Ecto neural progenitor cell (in vitro differentiated cells): ENCODE measurements around the gene PAFAH1B2.
"Not testable (repeated sequence)": the region's sequence is repeated elsewhere in the genome, so short reads cannot be mapped to it uniquely, and the experiment has no call there.

Source experiments
- DNase-seq: peaks from one replicate; pipeline ENCODE4 v3.0.0-alpha.2; 2018; ENCODE audit warnings: low spot score

The PAFAH1B2 gene

DNA sequence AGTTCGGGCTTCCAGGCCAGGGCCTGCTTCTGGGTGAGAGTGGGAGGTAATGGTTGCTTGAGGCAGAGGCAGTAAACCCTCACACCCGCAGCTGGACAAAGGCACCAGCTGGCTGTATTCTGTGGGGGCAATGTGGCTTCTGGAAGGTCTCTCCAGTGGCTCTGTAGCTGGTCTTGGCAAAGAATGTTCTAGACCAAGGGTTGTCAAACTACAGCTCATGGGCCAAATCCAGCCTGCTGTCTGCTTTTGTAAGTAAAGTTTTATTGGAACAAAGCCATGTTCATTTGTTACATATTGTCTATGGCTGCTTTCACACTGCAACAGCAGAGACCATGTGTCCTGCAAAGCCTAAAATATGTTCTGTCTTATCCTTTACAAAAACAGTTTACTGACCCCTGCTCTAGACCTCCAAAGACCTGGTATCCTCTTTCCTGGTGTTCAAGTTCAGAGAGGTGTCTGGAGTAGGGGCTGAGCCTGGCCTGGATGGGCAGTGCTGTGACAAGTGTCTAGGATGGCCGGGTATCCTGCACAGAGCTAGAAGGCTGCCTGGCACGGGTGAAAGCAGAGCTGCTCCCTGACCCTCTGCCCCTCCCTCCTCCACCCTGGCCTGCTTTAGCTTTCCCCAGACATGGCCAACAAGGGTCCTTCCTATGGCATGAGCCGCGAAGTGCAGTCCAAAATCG lies 58.4 kb downstream of the PAFAH1B2 start:
- no peak for DNase-seq

DNA sequence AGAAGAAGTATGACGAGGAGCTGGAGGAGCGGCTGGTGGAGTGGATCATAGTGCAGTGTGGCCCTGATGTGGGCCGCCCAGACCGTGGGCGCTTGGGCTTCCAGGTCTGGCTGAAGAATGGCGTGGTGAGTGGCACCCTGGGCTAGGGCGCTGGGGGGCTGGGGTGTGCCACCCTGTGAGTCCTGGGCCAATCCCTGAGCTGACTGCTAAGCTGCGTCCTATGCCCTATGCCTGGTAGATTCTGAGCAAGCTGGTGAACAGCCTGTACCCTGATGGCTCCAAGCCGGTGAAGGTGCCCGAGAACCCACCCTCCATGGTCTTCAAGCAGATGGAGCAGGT lies 59.0 kb downstream of the PAFAH1B2 start:
- no peak for DNase-seq

DNA sequence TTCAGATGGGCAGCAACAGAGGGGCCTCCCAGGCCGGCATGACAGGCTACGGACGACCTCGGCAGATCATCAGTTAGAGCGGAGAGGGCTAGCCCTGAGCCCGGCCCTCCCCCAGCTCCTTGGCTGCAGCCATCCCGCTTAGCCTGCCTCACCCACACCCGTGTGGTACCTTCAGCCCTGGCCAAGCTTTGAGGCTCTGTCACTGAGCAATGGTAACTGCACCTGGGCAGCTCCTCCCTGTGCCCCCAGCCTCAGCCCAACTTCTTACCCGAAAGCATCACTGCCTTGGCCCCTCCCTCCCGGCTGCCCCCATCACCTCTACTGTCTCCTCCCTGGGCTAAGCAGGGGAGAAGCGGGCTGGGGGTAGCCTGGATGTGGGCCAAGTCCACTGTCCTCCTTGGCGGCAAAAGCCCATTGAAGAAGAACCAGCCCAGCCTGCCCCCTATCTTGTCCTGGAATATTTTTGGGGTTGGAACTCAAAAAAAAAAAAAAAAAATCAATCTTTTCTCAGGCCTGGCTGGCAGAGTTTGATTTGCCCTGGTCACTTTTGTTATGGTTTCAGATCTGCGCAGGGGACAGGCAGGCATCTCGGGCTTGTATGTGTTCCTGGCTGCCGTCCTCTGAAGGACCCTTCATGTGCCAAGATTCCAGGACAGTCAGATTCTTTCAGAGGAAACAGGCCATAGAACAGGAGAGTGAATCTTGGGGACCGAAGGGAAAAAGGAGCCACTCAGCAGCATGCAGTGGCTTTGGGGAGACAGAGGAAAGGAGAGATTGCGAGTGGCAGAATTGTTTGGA lies 60.4 kb downstream of the PAFAH1B2 start:
- DNase-seq, result no peak

DNA sequence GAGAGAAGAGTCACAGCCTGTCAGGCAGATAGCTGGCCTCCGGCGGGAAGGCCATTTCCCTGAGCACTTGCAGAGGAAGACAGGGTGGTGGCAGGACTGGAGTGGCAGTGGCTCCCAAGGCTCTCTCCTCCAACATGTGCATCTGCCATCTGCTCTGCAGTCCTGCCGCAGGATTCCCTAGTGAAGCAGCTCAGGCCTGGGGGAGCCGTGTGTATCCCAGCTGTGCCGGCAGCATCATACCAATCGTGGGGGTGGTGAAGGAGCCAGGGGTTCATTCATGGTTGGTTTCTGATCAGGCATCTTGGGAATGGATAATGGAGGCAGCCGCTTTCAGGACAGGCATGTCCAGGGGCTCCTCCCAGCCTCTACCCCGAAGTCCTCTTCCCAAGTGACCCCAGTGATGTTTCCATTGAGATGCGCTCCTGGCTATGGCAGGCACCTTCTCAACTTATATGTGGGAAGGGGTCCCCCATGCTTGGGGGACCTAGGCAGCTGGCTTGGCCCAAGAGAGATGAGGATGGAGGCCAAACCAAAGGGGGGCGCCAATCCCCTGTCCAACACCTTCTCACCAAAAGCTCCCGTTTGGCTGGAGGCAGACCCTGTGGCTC lies 61.2 kb downstream of the PAFAH1B2 start:
- no peak for DNase-seq

DNA sequence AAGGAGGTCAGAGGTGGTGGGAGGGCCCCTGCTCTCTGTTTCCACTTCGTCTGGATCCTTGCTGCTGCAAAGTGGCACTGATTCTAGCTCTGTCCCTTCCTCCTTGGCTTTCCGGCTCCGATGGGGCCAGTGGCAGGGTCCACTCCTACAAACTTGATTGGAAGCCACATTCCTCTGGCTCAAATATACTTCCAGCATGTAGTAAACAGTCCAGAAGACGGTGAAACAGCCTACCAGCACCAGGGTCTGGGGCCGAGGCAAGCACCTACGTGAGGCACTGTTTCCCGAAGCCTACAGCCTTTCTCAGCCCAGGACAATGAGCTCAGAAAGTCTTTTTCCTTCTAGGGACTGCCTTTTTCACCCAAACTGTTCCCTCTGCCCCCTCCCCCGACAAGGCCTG lies 62.0 kb downstream of the PAFAH1B2 start:
- not testable (repeated sequence) for DNase-seq

DNA sequence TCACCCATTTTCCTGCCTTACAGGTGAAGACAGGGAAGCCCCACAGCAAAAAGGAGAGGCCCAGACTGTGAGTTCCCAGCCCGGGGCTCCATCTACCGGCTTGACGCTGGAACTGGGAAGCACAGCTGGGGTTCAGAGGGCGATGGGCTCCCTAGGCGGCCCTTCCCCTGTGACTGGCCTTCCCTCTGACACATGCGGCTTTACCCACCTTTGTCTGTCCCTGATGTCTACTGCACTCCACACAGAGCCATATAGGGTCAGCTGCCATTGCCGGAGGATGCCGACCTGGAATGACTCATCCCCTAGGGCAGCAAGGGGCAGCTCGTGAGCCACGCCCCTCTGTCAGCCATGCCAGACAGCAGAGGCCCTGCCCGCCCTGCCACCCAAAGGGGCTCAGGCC lies 62.8 kb downstream of the PAFAH1B2 start:
- DNase-seq, result not testable (repeated sequence)

DNA sequence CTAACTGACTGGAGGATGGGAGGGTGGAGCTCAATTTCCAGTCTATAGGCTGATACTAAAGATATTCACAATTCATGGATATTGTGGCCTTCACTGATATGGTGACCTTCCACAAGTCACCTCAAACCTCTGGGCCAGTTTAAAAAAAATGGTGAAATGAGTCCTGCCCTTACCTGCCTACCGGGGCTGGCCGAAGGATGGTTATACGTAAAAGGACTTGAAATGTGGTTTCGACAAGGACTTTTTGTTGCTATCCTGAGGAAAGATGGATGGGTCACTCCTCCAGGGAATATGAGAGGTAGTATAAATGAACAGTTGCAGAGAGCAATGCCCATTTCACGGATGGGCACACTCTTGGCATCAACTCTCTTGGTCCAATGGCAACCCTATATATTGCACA lies 63.4 kb downstream of the PAFAH1B2 start:
- not testable (repeated sequence) for DNase-seq

DNA sequence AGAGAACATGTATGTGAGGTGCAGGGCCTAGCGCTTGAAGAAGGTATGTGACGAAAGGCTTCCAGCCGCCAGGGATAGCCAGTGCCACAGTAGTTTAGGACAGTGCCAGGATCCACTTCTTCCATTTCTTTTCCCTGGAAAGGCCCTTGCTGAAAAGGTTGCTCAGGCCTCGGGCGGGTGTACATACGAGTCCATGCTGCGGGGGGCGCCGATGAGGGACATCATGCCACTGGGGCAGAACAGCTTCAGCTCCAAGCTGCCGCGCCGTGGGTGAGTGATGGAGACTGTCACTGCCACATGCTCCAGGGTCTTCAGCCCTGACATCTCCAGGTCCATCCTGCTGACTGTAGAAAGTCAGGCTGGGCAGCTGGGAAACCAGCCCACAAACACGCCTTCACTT lies 64.6 kb downstream of the PAFAH1B2 start:
- not testable (repeated sequence) for DNase-seq

DNA sequence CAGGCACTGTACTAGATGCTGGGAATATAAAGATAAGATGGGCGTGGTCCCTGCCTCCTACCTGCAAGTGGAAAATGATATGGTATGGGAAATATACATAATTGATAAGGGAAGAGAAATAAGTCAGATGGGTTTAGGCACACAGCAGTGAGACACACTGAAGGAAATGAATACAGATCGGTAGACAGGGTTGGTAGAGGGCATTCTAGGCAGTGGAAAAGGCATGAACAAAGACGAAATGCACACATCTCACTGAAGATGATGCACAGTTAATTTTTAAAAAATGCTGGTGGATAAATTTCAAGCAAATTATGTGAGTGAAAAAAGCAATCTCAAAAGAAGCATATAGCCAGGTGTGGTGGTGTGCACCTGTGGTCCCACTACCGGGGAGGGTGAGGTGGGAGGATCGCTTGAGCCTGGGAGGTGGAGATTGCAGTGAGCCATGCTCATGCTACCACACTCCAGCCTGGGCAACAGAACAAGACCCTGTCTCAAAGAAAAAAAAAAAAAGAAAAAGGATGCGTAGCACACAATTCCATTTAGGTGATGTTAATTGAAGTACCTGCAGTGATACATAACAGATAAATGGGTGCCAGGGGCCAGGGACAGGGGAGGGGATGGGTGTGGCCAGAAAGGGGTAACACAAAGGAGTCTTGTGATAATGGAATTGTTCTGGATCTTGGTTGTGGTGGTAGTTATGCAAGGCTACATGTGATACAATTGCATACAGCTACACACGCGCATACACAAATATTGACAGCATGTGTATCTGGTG lies 65.5 kb downstream of the PAFAH1B2 start:
- DNase-seq, result not testable (repeated sequence)

DNA sequence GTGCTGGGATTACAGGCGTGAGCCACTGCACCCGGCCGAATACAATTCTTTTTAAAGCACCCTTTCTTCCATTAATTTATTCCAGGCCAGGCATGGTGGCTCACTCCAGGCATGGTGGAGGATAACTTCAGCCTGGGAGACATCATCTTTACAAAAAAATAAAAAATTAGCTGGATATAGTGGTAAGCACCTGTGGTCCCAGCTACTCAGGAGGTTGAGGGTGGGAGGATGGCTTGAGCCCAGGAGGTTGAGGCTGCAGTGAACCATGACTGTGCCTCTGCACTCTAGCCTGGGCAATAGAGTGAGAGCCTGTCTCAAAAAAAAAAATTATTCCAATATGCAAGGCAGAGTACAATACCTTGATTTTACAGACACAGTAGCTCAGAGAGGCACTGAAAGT lies 66.5 kb downstream of the PAFAH1B2 start:
- no peak for DNase-seq

DNA sequence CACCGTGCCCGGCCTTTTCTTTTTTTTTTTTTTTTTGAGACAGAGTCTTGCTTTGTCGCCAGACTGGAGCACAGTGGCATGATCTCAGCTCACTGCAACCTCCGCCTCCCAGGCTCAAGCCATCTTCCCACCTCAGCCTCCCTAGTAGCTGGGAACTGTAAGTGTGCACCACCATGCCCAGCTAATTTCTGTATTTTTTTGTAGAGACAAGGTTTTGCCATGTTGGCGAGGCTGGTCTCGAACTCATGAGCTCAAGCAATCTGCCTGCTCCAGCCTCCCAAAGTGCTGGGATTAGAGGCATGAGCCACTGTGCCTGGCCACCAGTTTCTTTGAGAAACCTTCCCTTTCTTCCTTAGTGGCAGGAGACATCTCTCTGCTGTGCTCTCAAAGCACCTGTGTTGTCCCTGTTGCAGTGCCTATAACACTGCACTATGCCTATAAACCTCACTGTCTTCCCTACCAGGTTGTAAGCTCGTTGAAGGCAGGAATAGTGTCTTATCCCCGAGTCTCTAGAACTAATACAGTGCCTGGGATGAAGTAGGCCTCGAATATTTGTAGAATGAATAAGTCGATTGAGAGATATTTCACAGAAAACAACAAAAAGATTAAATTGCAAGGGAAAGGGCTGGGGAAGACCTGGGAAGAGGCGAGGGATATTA lies 68.7 kb downstream of the PAFAH1B2 start:
- no peak for DNase-seq

DNA sequence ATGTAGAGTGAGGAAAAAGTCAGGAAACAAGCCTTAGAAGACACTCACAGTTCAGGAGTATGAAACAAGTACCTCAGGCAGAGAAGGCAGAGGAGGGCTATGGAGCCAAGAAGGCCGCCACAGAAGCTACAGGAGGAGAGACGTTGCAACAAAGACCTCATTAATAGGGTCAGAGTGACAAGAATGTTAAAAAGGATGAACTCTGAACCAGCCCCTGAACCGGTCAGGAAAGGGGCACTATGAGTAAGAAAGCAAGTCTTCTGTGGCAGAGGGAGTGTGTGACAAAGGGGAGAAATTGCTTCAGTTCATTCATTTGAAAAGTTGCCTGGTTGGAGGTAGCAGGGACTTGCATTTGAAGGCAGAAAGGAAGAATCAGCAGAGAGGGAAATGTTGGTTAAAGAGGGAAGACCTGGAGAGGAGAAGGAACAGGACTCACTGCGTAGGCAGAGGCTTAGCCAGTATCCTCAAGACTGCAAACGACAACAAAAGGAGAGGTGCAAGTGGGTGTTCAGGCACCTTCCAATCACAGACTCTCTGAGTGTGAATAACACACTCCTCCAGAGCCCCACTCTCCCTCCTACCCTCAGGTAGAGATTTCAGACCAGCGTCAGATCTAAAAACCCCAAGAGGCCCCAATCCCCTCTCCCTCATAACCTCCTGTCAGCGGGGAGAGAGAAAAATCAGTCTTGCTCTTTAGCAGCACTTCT lies 70.5 kb downstream of the PAFAH1B2 start:
- DNase-seq, result no peak

DNA sequence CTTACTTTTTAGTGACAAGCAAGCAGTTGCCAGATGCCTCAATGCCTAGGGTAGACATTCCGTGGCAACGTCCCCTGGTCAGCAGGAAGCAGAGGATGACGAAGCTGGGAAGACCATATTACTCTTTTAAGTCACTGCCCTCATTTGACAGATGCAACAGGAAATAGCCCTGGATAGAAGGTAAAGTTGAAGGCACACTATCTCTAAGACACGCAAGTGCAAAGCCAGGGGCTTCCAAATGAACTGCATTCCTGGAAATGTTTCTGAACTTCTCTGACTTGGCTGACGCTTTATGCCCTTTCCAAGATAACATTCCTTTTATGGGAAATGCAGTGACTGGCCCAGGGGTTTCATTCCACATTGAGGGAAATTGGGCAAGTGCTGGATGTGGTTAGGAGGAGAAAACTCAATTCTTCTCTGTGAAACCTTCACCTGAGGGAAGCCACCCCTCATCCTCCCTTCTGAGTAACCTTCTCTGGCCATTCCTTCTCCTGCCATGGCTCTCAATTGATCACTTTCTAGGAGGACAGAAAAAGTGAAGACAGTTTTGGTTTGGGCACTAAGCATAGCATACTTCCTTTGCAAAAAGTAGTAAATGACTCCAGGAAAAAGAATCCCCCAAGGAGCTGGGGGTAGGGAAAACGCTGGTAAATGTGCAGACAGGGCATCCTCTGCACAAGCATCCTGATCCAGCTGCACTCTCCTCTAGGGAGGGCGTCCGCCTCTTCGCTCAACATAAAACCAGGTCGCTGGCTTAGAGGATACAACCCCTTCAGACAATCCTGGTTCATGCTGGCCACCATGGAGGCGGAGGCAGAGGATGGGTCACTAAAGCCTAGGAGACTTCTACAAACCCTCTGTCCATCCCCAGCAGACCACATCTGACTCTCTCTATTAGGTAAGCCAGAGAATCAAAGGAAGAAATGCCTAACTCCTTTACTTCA lies 73.3 kb downstream of the PAFAH1B2 start:
- DNase-seq, result no peak

DNA sequence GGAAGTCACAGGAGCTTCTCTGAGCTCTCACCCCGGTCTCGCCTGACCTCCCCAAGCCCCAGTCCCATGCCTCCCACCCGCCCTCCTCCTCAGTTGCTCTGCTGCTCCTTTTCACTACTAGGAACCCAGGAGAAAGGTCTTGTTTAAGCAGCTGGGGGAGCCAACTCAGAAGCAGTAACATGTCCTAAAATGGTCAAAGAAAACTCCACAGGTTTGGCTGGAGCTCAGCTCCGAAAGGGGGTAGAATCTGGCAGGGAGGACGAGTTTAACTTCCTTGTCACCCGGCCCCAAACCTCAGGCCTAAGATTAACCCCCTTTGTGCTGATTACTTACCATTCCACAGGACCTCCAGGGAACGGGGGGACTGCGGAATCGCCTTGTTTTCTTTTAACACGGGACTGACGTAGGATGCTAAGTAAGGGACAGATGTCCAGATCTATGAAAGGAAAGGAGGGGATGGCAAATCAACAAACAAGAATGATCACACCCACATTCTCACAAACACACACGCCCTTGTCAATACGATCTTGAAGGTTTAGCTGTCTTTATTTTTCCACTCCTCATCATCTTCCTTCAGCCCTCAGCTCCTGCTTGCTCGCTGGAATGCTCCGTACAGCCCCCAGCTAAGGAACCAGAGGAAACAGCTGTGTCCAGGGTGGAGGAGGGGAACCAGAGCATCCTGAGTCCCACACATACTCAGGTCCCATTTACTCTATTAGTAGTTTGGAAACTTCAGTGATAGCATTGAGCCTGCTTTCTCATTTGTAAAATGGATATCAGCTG lies 74.2 kb downstream of the PAFAH1B2 start:
- DNase-seq, result no peak

DNA sequence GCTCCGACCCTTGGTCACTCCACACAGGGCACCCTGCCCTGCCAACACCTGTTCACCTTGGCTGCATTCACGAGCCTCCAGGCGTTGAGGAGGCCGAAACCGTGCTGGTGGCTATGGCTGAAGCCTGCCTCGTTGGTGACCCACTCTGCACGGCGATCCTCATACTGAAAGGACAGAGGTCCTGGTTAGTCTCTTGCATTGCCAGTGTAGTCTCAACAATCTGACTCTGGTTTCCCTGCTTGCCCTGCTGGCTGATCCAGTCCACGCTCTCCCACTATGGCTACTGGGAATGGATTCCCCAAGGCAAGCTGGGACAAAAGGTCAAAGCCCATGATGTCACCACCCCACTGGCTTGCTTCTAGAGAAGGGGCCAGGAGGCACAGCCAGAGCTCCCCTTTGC lies 74.9 kb downstream of the PAFAH1B2 start:
- no peak for DNase-seq

DNA sequence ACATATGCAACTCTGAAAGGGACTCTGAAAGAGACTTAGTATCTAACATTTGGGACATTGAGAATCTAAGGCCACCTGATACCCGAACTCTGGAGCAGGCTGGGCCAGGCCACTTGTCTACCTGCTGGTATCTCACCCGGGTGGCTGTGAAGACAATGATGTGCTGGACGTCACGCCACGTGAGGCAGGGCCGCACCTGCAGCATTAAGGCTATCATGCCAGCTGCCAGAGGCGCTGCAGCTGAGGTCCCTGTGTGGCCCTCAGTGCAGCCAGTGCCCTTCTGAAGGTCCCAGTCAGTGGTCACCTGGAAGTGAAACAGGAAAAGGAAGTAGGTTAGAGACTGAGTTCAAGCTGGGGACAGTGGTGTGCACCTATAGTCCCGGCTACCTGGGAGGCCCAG lies 75.4 kb downstream of the PAFAH1B2 start:
- no peak for DNase-seq

DNA sequence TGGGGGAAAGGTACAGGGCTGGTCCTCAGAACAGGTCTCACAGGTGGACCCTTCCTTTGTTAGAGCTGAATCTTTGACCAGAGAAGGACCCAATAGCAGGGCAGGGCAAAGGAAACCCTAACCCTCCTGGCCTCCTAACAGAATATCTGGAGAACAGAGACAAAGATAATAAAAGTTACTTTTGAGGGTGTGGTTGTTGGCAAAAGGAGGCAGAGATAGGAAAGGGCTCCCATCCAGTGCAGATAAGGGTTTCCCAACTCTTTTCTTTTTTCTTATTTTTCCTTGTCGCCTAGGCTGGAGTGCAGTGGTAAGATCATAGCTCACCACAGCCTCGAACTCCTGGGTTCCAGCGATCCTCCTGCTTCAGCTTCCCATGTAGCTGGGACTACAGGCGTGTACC lies 75.9 kb downstream of the PAFAH1B2 start:
- DNase-seq, result no peak

DNA sequence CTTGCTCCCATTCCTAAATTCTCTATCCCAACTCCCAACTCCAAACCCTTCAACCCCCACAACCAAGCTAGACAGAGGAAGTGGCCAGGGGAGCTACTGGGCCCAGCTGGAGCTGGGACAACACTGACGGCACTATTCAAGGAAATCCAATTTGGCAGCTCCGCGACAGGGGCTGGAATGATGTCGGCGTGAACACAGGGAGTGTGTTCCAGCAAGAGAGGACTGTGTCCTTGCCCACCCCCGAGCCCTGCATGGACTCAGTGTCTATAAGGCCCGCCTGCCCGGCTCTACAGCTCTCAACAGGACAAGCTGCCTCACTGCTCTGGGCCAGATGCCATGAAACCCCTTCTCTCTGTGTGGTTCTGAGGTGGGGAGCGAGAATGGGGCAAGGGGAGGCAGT lies 76.5 kb downstream of the PAFAH1B2 start:
- DNase-seq, result no peak

DNA sequence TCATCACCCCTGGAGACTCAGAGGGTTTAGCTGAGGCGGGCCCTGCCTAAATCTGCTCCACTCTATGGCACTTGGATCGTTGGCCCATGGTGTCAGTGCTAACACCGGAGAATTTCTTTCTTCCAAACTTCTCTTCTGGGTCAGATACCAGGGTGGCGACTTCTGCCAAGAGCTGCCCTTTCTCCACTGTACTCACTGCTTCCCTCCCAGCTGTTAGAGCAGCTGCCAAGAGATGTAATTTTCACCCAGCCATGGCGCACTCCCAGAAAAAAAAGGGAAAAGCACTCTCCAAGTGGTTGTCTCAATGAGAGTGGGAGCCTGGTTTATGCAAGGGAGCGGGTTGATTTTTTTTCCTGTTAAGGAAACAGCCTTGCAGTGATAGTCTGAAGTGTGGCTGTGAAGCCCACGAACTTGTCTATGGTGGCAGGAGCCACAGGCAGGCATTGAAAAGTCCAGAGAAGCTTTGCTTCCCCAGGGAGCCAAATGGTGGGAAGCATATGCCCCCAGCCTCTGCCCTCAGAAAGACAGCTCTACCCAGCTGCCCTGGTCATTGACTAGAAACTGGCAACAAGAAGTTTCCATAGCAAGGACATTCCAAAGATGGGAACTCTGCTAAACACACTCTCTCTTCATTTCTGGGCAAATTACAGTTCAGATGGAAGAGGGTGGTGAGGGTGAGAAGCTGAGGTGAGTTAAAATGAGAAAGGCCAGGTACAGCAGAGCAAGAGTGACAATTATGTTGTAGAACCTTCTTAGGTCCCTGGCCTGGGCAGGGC lies 77.1 kb downstream of the PAFAH1B2 start:
- DNase-seq, result no peak
